ENCODE data around the gene HKDC1.

GRCh38 chr10:69220507-69220906, 375 bp downstream of the HKDC1 start:
- TF ChIP-seq, protein P1, sequence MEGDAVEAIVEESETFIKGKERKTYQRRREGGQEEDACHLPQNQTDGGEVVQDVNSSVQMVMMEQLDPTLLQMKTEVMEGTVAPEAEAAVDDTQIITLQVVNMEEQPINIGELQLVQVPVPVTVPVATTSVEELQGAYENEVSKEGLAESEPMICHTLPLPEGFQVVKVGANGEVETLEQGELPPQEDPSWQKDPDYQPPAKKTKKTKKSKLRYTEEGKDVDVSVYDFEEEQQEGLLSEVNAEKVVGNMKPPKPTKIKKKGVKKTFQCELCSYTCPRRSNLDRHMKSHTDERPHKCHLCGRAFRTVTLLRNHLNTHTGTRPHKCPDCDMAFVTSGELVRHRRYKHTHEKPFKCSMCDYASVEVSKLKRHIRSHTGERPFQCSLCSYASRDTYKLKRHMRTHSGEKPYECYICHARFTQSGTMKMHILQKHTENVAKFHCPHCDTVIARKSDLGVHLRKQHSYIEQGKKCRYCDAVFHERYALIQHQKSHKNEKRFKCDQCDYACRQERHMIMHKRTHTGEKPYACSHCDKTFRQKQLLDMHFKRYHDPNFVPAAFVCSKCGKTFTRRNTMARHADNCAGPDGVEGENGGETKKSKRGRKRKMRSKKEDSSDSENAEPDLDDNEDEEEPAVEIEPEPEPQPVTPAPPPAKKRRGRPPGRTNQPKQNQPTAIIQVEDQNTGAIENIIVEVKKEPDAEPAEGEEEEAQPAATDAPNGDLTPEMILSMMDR (IDR thresholded peaks at IDR 0.05) = no peak
- TF ChIP-seq POLR2A (IDR thresholded peaks at IDR 0.05) = no peak
